Activated naive CD4-positive, alpha-beta T cell treated with anti-CD3 and anti-CD28 coated beads, Interleukin-2, amount 50 U/mL, for 16 hours (primary cell): ENCODE measurements around the gene KRTAP12-4.

Source experiments
- DNase-seq: peaks from one replicate; pipeline ENCODE4 v3.0.0-alpha.2; 2020

Gene KRTAP12-4

DNA sequence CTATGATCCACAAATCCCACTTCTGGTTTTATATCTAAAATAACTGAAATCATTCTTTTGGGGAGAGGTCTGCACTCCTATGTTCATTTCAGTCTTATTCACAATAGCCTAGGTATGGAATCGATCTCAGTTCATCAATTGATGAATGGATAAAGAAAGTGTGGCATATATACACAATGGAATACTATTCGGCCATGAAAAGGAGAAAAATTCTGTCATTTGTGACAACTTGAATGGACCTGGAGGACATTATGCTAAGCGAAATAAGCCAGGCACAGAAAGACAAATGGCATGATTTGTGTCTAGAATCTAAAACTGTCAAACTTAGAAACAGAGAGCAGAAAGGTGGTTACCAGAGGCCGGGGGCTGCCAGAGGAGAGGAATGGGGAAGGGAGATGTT is 48.0 kb downstream of the KRTAP12-4 start:
- no peak for DNase-seq
